GM12865 (cell line): ENCODE data around the gene CRISPLD2.
"Not testable (repeated sequence)": the region's sequence is repeated elsewhere in the genome, so short reads cannot be mapped to it uniquely, and the experiment has no call there.

Experiments used
- DNase-seq: peaks from one replicate; pipeline ENCODE4 v3.0.0; 2010; ENCODE audit warnings: low read depth
- H3K4me3 ChIP-seq: 2 replicates; pipeline ENCODE4 v1.5.1; 2011; ENCODE audit warnings: mild to moderate bottlenecking, low read depth, low read length, control low read depth
- CTCF ChIP-seq: IDR thresholded peaks from 2 replicates; pipeline ENCODE4 v1.5.1; 2011; ENCODE audit warnings: low read length, control low read depth, low read depth, inconsistent platforms; ENCODE audit not compliant: insufficient read depth; ENCODE audit errors: missing control alignments

Gene CRISPLD2

GRCh38 chr16:84937196-84938005, 117.6 kb downstream of the CRISPLD2 start:
- no peak overlapping the region for H3K4me3 ChIP-seq
- TF ChIP-seq CTCF, result no peak
- DNase-seq, result no peak

GRCh38 chr16:84938616-84939015, 118.8 kb downstream of the CRISPLD2 start:
- not testable (repeated sequence) for H3K4me3 ChIP-seq, DNase-seq

- TF ChIP-seq CTCF, result no peak
- no peak overlapping the region for H3K4me3 ChIP-seq
- no peak for DNase-seq
These were observed 121.1 kb downstream of the CRISPLD2 start for GRCh38 chr16:84940670-84941551.

GRCh38 chr16:84941921-84942320, 122.1 kb downstream of the CRISPLD2 start:
- DNase-seq, result no peak
- no peak for TF ChIP-seq CTCF
- no peak overlapping the region for H3K4me3 ChIP-seq

- no peak for DNase-seq
- no peak for TF ChIP-seq CTCF
- no peak overlapping the region for H3K4me3 ChIP-seq
These were observed 123.0 kb downstream of the CRISPLD2 start for GRCh38 chr16:84942786-84943185.

GRCh38 chr16:84943620-84944019, 123.8 kb downstream of the CRISPLD2 start:
- no peak for TF ChIP-seq CTCF
- H3K4me3 ChIP-seq, result no peak overlapping the region
- no peak for DNase-seq

- H3K4me3 ChIP-seq, result no peak overlapping the region
- DNase-seq, result no peak
- no peak for TF ChIP-seq CTCF
These were observed 127.2 kb downstream of the CRISPLD2 start for GRCh38 chr16:84947022-84947421.
